Natural killer cell treated with Interleukin-12 subunit alpha and Interleukin-12 subunit beta and Interleukin-15 and Interleukin-18, amount 100 ng/mL, for 72 hours (primary cell): ENCODE results near the gene IFT20. TPM values are rescaled to one million over a fixed set of nuclear protein-coding genes. Genes with fewer than 3 reads are reported as not detected.
A peak's percentile ranks its signal among the peaks of the same experiment; 100 is the strongest.

ENCODE experiments used
- ATAC-seq, 2 donors: fragments of 150-1000 bp; cut with Tn5 transposase in 1 of 2; sonication (Bioruptor Pico), chemical (Tn5 transposase) in 1 of 2; 2 replicates each; pipeline ENCODE4 v1.10.0; 2021
- DNase-seq: peaks from one replicate; pipeline ENCODE4 v3.0.0; 2022; ENCODE audit warnings: low spot score
- H3K27ac Mint-ChIP-seq, 2 donors: 1 replicate in 1 of 2; 2 replicates in 1 of 2; pipeline ENCODE4 v1.8.0; 2022; ENCODE audit warnings: mixed read lengths in 2 of 2, mild to moderate bottlenecking in 1 of 2, moderate library complexity in 1 of 2
- H3K27me3 Mint-ChIP-seq, 2 donors: 1 replicate in 1 of 2; 2 replicates in 1 of 2; pipeline ENCODE4 v1.8.0; 2022; ENCODE audit warnings: mixed read lengths in 2 of 2
- H3K36me3 Mint-ChIP-seq: one replicate; pipeline ENCODE4 v1.8.0; 2022; ENCODE audit warnings: mixed read lengths
- H3K4me1 Mint-ChIP-seq, 2 donors: 1 replicate in 1 of 2; 2 replicates in 1 of 2; pipeline ENCODE4 v1.8.0; 2022; ENCODE audit warnings: low read depth in 2 of 2, mixed read lengths in 2 of 2, mild to moderate bottlenecking in 1 of 2
- H3K4me3 Mint-ChIP-seq: one replicate; pipeline ENCODE4 v1.8.0; 2022; ENCODE audit warnings: mixed read lengths
- H3K9me3 Mint-ChIP-seq: 2 replicates; pipeline ENCODE4 v1.8.0; 2022; ENCODE audit warnings: mixed read lengths
- total RNA-seq, 2 donors: library from RNA; stranded (reverse); gene quantifications; one replicate each; pipeline ENCODE4 v1.2.3, GENCODE V29; 2022

The IFT20 gene
- total RNA-seq = 10 to 100 TPM; 17.7 to 18.2 TPM

DNA sequence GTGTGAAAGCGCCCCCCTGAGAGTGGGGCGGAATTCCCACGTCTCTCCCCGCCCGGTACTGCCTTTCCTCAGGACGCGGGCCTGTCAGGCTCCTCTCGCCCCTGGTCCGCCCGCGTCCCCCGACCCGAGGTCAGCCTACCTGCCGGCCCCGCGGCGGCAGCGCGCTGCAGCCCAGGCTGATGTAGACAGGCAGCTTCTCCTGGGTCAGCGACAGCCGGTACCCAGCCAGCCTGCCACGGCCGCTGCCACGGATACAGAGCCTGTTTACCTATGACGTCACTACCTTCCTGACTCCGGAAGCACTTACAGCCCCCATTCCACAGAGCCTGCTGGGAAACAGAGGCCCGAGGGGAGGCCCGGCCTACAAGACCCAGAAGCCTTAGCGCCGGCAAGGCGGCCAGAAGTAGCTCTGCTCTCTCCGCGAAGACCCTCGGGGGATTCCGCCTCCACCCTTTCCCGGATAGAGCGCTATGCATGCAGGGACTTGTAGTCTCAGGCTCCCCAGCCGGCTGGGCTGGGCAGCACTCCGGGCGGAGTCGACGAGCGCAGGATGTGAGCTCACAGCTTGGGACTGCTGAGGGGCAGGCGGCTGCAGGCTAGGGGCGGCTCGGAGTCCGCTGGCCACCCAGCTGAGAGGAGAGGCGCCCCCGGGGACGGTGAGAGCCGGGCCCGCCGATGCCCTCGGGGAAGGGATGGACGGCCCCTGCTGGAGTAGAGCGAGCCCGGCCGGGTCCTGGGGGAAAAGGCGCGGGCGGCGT lies at the start of gene IFT20, which contains the start of gene TNFAIP1:
Gene IFT20 (minus strand): TSS at position 272 of the 758 bp plus-strand sequence. CDS start 3,487 bp downstream, outside the sequence.
Gene TNFAIP1 (plus strand): TSS at position 561 of the 758 bp plus-strand sequence. CDS start 3,761 bp downstream, outside the sequence.
- Mint-ChIP-seq H3K4me3 (peak within 1 kb of the TSS; percentile 95), H3K27ac (peak within 1 kb of the TSS; percentile 83), H3K36me3 (peaks cover 4% of the 10 kb centered on the region), H3K27me3 (no peaks in the 10 kb centered on the region), H3K4me1 (peaks cover 38 to 39% of the 10 kb centered on the region in 2 donors), H3K9me3 (no peaks in the 10 kb centered on the region)
- DNase-seq (peak; percentile 100), ATAC-seq (peak; percentile 99)

DNA sequence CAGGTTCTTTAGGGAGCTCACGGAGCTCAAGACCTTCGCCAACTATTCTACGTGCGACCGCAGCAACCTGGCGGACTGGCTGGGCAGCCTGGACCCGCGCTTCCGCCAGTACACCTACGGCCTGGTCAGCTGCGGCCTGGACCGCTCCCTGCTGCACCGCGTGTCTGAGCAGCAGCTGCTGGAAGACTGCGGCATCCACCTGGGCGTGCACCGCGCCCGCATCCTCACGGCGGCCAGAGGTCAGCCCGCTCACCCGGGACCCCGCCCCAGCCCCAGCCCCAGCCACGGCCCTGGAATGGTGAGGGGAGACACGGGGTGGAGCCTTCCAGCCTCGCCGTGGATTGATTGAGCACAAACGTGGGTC lies 49.7 kb upstream of the IFT20 start:
- H3K9me3 Mint-ChIP-seq = no peaks in the 10 kb centered on the region
- H3K4me1 Mint-ChIP-seq = peaks cover 16 to 23% of the 10 kb centered on the region in 2 donors
- peaks cover 5 to 6% of the 10 kb centered on the region in 2 donors for H3K27me3 Mint-ChIP-seq
- peak overlapping the region; percentile 42 to 80 for H3K27ac Mint-ChIP-seq
- no peak for DNase-seq
- H3K36me3 Mint-ChIP-seq = peaks cover 3% of the 10 kb centered on the region
- H3K4me3 Mint-ChIP-seq = peak overlapping the region; percentile 88
- peak; percentile 37 for ATAC-seq

DNA sequence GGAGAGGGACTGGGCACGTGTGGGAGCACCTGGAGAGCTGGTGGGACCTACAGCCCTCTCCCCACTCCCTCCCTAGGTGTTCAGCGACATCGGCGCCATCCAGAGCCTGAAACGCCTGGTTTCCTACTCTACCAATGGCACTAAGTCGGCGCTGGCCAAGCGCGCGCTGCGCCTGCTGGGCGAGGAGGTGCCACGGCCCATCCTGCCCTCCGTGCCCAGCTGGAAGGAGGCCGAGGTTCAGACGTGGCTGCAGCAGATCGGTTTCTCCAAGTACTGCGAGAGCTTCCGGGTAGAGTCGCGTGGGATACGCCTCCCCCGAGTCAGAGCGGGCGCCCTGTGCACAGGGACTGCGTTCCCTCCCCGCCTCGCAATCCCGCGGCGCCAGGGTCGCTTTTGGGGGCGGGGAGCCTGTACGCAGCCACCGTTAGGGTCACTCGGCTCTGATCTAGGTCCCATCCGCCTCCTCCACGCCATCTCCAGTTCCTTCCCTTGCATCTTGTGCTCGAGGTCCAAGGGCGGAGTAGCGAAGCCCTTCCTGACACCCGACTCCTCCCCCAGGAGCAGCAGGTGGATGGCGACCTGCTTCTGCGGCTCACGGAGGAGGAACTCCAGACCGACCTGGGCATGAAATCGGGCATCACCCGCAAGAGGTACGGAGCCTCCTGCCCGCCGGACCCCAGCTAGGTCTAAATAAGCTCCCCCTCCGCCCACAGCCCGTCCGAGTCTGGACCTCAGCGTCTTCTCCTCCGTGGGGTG lies 49.2 kb upstream of the IFT20 start:
- DNase-seq = peak; percentile 80
- Mint-ChIP-seq H3K4me3 (peak overlapping the region; percentile 88), H3K27ac (peak overlapping the region; percentile 42 to 80), H3K4me1 (peaks cover 16 to 23% of the 10 kb centered on the region in 2 donors), H3K27me3 (peaks cover 5 to 6% of the 10 kb centered on the region in 2 donors), H3K9me3 (no peaks in the 10 kb centered on the region), H3K36me3 (no peaks in the 10 kb centered on the region)
- ATAC-seq = peak; percentile 95 to 96

- no peaks in the 10 kb centered on the region for H3K9me3 Mint-ChIP-seq
- no peak overlapping the region for H3K27ac Mint-ChIP-seq
- peaks cover 6% of the 10 kb centered on the region for H3K36me3 Mint-ChIP-seq
- no peak overlapping the region for H3K4me3 Mint-ChIP-seq
- peaks cover 5 to 6% of the 10 kb centered on the region in 2 donors for H3K27me3 Mint-ChIP-seq
- no peak for ATAC-seq
- no peak for DNase-seq
- H3K4me1 Mint-ChIP-seq = peaks cover 20 to 23% of the 10 kb centered on the region in 2 donors
Observed at GRCh38 chr17:28381141-28381825, 46.0 kb upstream of the IFT20 start.

DNA sequence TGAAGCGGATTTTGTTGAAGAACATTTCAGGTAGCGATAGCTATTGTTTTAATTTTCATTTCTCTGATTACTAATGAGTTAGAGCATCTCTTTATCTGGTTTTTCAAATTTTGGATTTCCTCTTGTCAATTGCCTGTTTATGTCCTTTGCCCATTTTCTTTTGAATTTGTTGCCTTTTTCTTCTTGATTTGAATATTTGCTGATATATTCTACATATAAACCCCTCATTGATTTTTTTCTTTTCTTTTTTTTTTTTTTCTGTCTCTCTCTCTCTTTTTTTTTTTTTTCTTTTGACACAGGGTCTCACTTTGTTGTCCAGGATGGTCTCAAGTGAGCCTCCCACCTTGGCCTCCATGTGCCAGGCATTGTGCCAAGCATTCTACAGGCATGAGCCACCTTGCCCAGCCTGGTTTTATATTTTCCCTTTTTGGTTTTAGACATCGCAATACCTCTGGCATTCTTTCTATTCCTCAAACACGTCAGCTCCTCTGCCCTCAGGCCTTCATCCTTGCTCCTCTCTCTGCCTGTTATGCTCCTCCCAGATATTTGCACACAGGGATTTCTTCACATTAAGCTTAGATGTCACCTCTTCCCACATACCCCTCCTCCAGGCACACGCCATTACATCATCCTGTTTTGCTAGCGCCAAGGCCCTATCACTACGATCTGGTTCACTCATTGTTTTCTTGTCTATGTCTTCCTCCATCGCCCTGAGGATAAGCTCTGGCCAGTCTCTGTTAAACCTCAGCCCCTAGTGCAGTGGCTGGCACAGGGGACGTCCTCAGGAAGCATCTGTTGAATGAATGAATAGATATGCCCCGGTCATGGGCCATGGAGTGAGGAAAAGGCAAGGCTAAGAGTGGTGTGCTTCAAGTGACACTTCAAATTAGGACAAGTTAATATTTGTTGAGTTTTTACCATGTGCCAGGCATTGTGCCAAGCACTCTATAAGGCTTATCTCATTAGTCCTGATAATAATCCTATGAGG lies 44.8 kb upstream of the IFT20 start:
- DNase-seq = no peak
- H3K4me3 Mint-ChIP-seq = no peak overlapping the region
- H3K27ac Mint-ChIP-seq = no peak overlapping the region
- peaks cover 19 to 20% of the 10 kb centered on the region in 2 donors for H3K4me1 Mint-ChIP-seq
- H3K9me3 Mint-ChIP-seq = no peaks in the 10 kb centered on the region
- H3K27me3 Mint-ChIP-seq = peaks cover 5 to 6% of the 10 kb centered on the region in 2 donors
- ATAC-seq = no peak
- H3K36me3 Mint-ChIP-seq = peaks cover 6% of the 10 kb centered on the region

DNA sequence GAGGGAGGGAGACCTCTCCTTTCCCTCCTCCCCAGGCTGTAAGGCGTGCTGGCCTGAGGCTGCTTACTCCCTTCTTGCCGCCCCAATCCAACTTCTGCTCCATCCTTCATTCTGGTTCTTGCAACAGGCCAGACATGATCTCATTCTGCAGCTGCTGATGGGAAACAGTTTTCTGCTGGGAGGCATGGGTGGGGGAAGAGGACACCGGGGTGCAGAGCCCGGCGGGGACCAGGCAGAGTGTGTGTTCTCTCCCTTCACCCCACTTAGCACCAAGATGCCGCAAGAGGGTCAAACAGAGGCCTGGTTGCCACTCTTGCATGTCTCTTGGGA lies 37.6 kb upstream of the IFT20 start:
- H3K27me3 Mint-ChIP-seq = no peaks in the 10 kb centered on the region
- no peaks in the 10 kb centered on the region for H3K36me3 Mint-ChIP-seq
- H3K4me3 Mint-ChIP-seq = peak overlapping the region; percentile 88
- H3K4me1 Mint-ChIP-seq = peaks cover 12 to 18% of the 10 kb centered on the region in 2 donors
- no peaks in the 10 kb centered on the region for H3K9me3 Mint-ChIP-seq
- ATAC-seq = no peak
- no peak for DNase-seq
- peak overlapping the region; percentile 53 to 54 for H3K27ac Mint-ChIP-seq

- Mint-ChIP-seq H3K27ac (peak overlapping the region; percentile 53 to 54), H3K36me3 (no peaks in the 10 kb centered on the region), H3K27me3 (no peaks in the 10 kb centered on the region), H3K9me3 (no peaks in the 10 kb centered on the region), H3K4me3 (peak overlapping the region; percentile 88), H3K4me1 (peaks cover 12 to 18% of the 10 kb centered on the region in 2 donors)
- DNase-seq (no peak), ATAC-seq (peak in 1 of 2 donors; percentile 8)
Observed at GRCh38 chr17:28372203-28372944, 37.1 kb upstream of the IFT20 start.

GRCh38 chr17:28371245-28372202 lies 36.3 kb upstream of the IFT20 start, which contains the start of gene SARM1:
SARM1 (plus strand) TSS chr17:28371694; CDS start chr17:28372033, 339 bp downstream.
- H3K4me3 Mint-ChIP-seq = peak within 1 kb of the TSS; percentile 88
- H3K4me1 Mint-ChIP-seq = peaks cover 12 to 18% of the 10 kb centered on the region in 2 donors
- ATAC-seq (peak; percentile 96), DNase-seq (peak; percentile 95)
- H3K9me3 Mint-ChIP-seq = no peaks in the 10 kb centered on the region
- H3K27ac Mint-ChIP-seq = peak within 1 kb of the TSS; percentile 54 to 87
- H3K27me3 Mint-ChIP-seq = no peaks in the 10 kb centered on the region
- no peaks in the 10 kb centered on the region for H3K36me3 Mint-ChIP-seq

- no peak for DNase-seq
- H3K9me3 Mint-ChIP-seq = no peaks in the 10 kb centered on the region
- H3K27me3 Mint-ChIP-seq = no peaks in the 10 kb centered on the region
- peak overlapping the region; percentile 10 to 87 for H3K27ac Mint-ChIP-seq
- no peak for ATAC-seq
- H3K36me3 Mint-ChIP-seq = no peaks in the 10 kb centered on the region
- peak overlapping the region; percentile 88 for H3K4me3 Mint-ChIP-seq
- H3K4me1 Mint-ChIP-seq = peaks cover 12 to 18% of the 10 kb centered on the region in 2 donors
Observed at GRCh38 chr17:28370744-28371103, 35.5 kb upstream of the IFT20 start.

DNA sequence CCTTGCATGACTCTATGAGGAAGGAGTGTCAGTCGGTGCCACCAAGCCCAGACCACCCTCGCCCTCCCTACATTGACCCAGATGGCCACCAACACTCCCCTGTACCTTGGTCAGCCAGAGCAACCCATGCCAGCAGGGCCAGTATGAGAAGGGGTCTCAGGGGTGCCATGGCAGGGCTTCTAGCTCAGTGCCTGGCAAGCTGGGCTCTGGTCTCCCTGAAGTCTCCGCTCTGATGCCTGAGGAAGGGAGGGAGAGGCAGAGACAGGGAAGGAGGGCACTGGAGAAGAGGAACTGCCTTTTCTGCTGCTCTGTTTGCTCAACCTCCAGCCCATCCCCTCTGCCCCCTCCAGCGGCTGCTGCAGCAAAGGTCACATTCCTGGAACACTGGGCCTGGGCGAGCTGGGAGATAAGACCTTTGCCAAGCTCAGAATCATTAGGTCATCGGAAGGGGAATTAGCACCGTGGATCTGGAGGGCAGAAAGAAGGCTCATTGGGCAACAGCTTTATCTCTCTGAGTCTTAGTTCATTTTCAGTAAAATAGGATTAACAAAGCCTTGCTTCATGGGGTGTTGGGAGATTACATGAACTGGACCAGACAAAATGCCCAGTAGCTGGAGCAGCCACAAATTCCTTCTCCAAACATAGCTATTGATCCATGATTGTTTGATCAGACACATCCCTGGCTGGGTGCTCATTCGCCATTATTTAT lies 34.9 kb upstream of the IFT20 start, which contains the start of gene VTN:
Gene VTN (minus strand): TSS at position 273 of the 709 bp plus-strand sequence. CDS start 104 bp downstream, at position 169.
- Mint-ChIP-seq H3K4me3 (peak within 1 kb of the TSS; percentile 88), H3K27ac (peak within 1 kb of the TSS; percentile 10 to 87), H3K36me3 (no peaks in the 10 kb centered on the region), H3K4me1 (peaks cover 12 to 18% of the 10 kb centered on the region in 2 donors), H3K9me3 (no peaks in the 10 kb centered on the region), H3K27me3 (no peaks in the 10 kb centered on the region)
- no peak for ATAC-seq
- no peak for DNase-seq

GRCh38 chr17:28369684-28370034 lies 34.4 kb upstream of the IFT20 start:
- no peaks in the 10 kb centered on the region for H3K36me3 Mint-ChIP-seq
- H3K9me3 Mint-ChIP-seq = no peaks in the 10 kb centered on the region
- no peak overlapping the region for H3K27ac Mint-ChIP-seq
- no peak overlapping the region for H3K4me3 Mint-ChIP-seq
- ATAC-seq (no peak), DNase-seq (no peak)
- no peaks in the 10 kb centered on the region for H3K27me3 Mint-ChIP-seq
- H3K4me1 Mint-ChIP-seq = peaks cover 12 to 15% of the 10 kb centered on the region in 2 donors
